GM19455 (cell line): ENCODE measurements around the gene KIR3DL1.
"Not testable (repeated sequence)": the region's sequence is repeated elsewhere in the genome, so short reads cannot be mapped to it uniquely, and the experiment has no call there.

Source experiments
- ATAC-seq: cut with Tn5 transposase; IDR thresholded peaks from one replicate; pipeline ENCODE4 v1.9.1; 2021; ENCODE audit not compliant: unreplicated experiment

The KIR3DL1 gene

DNA sequence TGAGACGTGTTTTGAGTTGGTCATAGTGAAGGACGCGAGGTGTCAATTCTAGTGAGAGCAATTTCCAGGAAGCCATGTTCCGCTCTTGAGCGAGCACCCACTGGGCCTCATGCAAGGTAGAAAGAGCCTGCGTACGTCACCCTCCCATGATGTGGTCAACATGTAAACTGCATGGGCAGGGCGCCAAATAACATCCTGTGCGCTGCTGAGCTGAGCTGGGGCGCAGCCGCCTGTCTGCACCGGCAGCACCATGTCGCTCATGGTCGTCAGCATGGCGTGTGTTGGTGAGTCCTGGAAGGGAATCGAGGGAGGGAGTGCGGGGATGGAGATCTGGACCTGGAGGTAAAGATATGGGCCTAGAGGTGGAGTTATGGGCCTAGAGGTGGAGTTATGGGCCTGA lies at the start of gene KIR3DL1:
TSS of gene KIR3DL1 (plus strand) at position 218 of the 400 bp plus-strand sequence.
- not testable (repeated sequence) for ATAC-seq

DNA sequence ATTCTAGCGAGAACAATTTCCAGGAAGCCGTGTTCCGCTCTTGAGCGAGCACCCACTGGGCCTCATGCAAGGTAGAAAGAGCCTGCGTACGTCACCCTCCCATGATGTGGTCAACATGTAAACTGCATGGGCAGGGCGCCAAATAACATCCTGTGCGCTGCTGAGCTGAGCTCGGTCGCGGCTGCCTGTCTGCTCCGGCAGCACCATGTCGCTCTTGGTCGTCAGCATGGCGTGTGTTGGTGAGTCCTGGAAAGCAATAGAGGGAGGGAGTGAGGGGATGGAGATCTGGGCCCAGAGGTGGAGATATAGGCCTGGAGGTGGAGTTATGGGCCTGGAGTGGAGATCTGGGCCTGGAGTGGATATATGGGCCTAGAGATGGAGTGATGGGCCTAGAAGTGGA lies 46.6 kb upstream of the KIR3DL1 start, which contains the start of gene KIR2DL1:
TSS of gene KIR2DL1 (plus strand) at position 148 of the 400 bp plus-strand sequence. CDS start at position 206, 58 bp downstream.
- ATAC-seq, result not testable (repeated sequence)

DNA sequence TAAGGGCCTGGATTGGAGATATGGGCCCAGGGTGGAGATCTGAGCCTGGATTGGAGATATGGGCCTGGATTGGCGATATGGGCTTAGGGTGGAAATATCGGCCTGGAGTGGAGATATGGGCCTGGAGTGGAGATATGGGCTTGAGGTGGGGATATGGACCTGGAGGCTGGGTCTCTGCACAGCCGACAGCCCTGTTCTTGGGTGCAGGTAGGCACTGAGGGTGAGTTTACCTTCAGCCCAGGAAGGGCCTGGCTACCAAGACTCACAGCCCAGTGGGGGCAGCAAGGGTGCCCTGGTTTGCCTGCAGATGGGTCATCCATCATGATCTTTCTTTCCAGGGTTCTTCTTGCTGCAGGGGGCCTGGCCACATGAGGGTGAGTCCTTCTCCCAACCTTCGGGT lies 45.8 kb upstream of the KIR3DL1 start:
- ATAC-seq, result not testable (repeated sequence)

GRCh38 chr19:54771018-54771960 lies 45.0 kb upstream of the KIR3DL1 start:
- not testable (repeated sequence) for ATAC-seq

GRCh38 chr19:54772666-54773065 lies 43.6 kb upstream of the KIR3DL1 start:
- not testable (repeated sequence) for ATAC-seq

DNA sequence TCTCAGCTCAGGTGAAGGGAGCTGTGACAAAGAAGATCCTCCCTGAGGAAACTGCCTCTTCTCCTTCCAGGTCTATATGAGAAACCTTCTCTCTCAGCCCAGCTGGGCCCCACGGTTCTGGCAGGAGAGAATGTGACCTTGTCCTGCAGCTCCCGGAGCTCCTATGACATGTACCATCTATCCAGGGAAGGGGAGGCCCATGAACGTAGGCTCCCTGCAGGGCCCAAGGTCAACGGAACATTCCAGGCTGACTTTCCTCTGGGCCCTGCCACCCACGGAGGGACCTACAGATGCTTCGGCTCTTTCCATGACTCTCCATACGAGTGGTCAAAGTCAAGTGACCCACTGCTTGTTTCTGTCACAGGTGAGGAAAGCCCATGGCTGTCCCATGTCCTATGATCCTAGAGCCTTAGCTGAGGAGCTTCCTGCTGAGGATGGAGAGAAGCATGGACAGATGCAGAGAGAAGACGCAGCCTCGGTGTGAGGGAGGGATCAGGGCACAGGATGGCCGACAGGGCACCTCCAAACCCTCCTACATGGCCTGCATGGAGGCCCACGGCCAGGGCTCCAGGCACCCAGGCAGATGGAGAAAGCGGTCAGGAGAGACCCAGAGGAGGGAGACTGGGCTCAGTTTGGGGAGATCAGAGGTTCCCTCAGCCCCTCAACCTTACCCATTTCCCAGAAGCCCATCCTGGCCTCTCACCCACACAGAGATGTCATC lies 41.0 kb upstream of the KIR3DL1 start:
- ATAC-seq, result not testable (repeated sequence)

DNA sequence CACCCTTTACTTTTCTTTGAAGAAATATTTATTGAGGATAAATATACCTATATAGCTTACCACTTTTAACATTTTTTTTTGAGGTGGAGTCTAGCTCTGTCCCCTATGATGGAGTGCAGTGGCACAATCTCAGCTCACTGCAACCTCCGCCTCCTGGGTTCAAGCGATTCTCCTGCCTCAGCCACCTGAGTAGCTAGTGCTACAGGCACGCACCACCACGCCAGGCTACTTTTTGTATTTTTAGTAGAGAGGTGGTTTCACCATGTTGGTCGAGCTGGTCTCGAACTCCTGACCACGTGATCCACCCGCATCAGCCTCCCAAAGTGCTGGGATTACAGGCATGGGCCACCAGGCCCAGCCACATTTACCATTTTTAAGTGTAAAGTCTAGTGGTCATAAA lies 40.4 kb upstream of the KIR3DL1 start:
- ATAC-seq, result not testable (repeated sequence)

DNA sequence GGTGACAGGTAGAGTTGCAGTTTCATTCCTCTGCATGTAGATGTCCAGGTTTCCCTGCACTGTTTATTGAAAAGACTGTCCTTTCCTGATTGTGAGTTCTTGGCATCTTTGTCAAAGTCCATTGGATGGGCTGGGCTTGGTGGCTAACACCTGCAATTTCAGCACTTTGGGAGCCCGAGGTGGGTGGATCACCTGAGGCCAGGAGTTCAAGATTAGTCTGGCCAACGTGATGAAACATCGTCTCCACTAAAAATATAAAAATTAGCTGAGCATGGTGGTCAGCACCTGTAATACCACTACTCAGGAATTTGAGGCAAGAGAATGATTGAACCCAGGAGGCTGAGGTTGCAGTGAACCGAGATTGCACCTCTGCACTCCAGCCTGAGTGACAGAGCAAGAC lies 38.4 kb upstream of the KIR3DL1 start:
- ATAC-seq, result not testable (repeated sequence)

- not testable (repeated sequence) for ATAC-seq
Measured at GRCh38 chr19:54778896-54779295, 37.4 kb upstream of the KIR3DL1 start.

DNA sequence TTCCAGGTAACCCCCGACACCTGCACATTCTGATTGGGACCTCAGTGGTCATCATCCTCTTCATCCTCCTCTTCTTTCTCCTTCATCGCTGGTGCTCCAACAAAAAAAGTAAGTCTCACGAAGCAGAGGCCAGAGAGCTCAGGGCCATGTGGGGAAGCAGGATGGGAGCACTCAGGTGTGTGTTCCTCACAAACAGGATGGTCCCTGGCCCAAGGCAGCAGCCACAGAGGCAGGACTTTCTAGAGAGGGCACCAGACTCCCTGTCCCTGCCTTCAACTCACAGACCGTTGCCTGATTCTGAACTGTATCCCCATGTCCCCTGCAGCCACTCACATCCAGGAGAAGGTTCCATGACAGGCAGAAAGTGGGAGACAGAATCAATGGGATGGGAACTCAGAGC lies 33.4 kb upstream of the KIR3DL1 start:
- not testable (repeated sequence) for ATAC-seq

- not testable (repeated sequence) for ATAC-seq
Measured at GRCh38 chr19:54786091-54786723, 30.1 kb upstream of the KIR3DL1 start.

DNA sequence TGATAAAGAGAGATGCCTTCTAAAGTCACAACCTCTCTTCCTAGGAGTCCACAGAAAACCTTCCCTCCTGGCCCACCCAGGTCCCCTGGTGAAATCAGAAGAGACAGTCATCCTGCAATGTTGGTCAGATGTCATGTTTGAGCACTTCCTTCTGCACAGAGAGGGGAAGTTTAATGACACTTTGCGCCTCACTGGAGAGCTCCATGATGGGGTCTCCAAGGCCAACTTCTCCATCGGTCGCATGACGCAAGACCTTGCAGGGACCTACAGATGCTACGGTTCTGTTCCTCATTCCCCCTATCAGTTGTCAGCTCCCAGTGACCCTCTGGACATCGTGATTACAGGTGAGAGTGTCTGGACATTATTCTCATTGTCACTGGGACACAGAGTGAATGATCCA lies 28.1 kb upstream of the KIR3DL1 start:
- ATAC-seq, result not testable (repeated sequence)

DNA sequence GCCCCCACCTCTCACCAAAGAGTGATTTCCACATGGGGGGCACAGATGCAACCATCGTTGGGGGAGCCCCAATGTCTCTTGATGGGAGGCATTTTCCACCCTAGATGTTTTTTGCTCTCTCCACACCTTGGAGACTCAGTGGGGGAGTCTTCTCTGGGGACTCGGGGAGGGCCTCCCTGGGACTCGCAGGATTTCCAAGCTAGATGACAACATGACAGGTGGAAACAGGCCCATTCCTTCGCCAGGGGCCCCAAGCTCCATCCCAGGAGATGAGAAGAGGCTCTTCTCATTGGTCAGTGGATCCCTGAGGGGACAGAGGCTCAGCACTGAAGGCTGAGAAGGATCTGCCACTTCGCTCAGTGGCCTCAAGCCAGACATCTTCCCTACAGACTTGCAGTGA lies 25.6 kb upstream of the KIR3DL1 start:
- no peak for ATAC-seq

- ATAC-seq, result no peak
Measured at GRCh38 chr19:54791476-54791875, 24.8 kb upstream of the KIR3DL1 start.

DNA sequence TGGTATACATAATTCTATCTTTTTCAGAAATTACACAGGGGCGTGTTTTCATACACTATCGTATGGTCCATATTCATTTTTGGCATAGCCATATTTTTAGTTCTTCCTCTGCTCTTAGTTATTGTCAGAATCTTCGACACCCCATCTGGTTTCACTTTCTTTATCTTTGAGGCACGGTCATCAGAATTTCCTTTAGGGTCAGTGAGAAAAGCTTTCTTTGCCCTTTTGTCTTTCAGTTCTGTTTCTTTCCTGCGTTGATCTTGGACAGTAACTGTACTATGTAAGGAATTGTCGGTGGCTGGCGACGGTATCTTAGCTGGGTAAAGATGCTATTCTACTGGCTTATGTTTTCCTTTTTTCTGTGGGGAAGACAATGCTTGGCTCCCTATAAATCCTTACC lies 23.5 kb upstream of the KIR3DL1 start:
- no peak for ATAC-seq

DNA sequence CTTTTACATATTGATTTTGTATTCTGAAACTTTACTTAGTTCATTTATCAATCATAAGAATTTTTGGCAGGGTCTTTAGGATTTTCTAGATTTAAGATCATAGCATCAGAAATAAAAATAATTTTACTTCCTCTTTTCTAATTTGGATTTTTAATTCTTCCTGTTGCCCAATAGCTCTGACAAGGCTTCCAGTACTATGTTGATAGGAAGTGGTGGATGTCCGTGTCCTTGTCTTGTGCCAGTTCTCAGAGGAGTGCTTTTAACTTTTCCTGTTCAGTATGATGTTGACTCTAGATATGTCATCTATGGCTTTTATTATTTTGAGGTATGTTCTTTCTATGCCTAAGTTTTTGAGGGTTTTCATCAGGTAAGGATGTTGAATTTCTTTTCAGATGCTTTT lies 20.5 kb upstream of the KIR3DL1 start:
- ATAC-seq, result no peak

DNA sequence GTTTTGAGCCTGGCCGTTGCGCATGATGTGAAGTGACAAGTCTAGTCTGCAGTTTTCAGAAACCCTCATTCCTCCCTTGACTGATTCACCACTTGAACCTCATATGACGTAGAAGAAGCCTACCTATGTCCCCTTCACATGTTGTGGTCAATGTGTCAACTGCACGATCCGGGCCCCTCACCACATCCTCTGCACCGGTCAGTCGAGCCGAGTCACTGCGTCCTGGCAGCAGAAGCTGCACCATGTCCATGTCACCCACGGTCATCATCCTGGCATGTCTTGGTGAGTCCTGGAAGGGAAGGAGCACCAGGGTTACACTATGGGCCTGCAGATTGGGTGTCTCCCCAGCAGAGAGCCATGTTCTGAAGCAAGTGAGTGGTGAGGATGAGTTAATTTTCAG lies 12.9 kb upstream of the KIR3DL1 start, which contains the start of gene KIR2DL4:
TSS of gene KIR2DL4 (plus strand) at position 201 of the 400 bp plus-strand sequence. CDS start at position 243, 42 bp downstream.
- ATAC-seq, result no peak

DNA sequence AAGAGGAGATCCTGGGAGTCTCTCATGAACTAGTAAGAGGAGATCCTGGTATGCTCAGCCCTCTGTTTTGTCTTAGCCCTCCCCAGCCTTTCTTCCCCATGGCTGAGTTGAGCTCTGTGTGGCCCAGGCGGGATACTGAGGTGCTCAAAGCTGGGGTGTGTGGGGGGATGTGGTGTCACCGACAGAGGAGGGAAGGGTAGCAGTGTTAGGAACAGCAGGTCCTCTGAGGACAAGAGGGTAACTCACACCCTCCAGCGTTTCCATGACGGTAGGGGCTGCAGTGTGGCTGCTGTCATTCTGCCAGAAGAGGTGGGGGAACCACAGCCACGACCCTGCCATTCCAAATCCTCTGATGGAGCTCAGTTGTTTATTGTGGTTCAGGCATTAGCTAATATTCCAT lies 12.2 kb upstream of the KIR3DL1 start:
- no peak for ATAC-seq

DNA sequence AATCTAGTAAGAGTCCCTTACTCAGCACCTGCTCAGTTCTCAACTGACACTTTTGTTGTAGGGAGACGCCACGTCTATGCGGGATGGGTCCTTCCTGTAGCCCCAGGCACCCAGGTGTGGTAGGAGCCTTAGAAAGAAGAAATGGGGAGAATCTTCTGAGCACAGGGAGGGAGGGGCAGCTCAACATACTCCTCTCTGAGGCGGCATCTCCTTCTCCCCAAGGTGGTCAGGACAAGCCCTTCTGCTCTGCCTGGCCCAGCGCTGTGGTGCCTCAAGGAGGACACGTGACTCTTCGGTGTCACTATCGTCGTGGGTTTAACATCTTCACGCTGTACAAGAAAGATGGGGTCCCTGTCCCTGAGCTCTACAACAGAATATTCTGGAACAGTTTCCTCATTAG lies 11.7 kb upstream of the KIR3DL1 start:
- no peak for ATAC-seq

GRCh38 chr19:54805665-54806515 lies 10.4 kb upstream of the KIR3DL1 start:
- no peak for ATAC-seq
